Body of pancreas (tissue), 4 donors: ENCODE data around the gene AGT.

ENCODE experiments used
- CTCF ChIP-seq, 7 experiments: fragments of 450-650 bp in 4 of 7; fragments of 200-600 bp in 3 of 7; sonication (generic) in 3 of 7; IDR thresholded peaks; one replicate each; pipeline ENCODE4 v1.5.1; 2016 to 2019; ENCODE audit warnings: antibody characterized with exemption in 7 of 7
- POLR2A ChIP-seq, 3 donors: fragments of 450-650 bp; IDR thresholded peaks; one replicate each; pipeline ENCODE4 v1.6.1; 2016; ENCODE audit warnings: antibody characterized with exemption in 3 of 3, mild to moderate bottlenecking in 2 of 3

GRCh38 chr1:230684146-230684545 lies 29.8 kb downstream of the AGT start:
- TF ChIP-seq CTCF (IDR thresholded peaks at IDR 0.05): no peak
- no peak for TF ChIP-seq POLR2A (IDR thresholded peaks at IDR 0.05)
